Esophagus muscularis mucosa (tissue), 4 donors: ENCODE results near the gene NECTIN2.

Experiments used
- CTCF ChIP-seq, 3 experiments: fragments of 200-600 bp in 2 of 3; fragments of 450-650 bp in 1 of 3; sonication (generic) in 2 of 3; IDR thresholded peaks; one replicate each; pipeline ENCODE4 v1.5.1; 2017 to 2019; ENCODE audit warnings: antibody characterized with exemption in 3 of 3, mild to moderate bottlenecking in 2 of 3, moderate library complexity in 1 of 3
- EP300 ChIP-seq: sonication (generic); formaldehyde crosslinking; IDR thresholded peaks from one replicate; pipeline ENCODE4 v1.6.1; 2017; ENCODE audit warnings: antibody characterized with exemption
- POLR2A ChIP-seq: fragments of 450-650 bp; IDR thresholded peaks from one replicate; pipeline ENCODE4 v1.6.1; 2017; ENCODE audit warnings: antibody characterized with exemption, moderate library complexity, mild to moderate bottlenecking, low read depth
- POLR2AphosphoS5 ChIP-seq, 2 donors: sonication (generic); formaldehyde crosslinking; IDR thresholded peaks; one replicate each; pipeline ENCODE4 v1.6.1; 2017; ENCODE audit warnings: antibody characterized with exemption in 2 of 2

- TF ChIP-seq EP300 (no peak), POLR2A (no peak), CTCF (IDR thresholded peaks at IDR 0.05) (no peak), POLR2AphosphoS5 (IDR thresholded peaks at IDR 0.05) (no peak)
Measured at GRCh38 chr19:44812142-44812718, 33.9 kb upstream of the NECTIN2 start.
